Nephron (organoid): Measurements from ENCODE around the gene GLI1.
"Not testable (repeated sequence)": the region's sequence is repeated elsewhere in the genome, so short reads cannot be mapped to it uniquely, and the experiment has no call there.

Experiments used
- H3K27ac Mint-ChIP-seq, 3 experiments: 2 replicates each; pipeline ENCODE4 v1.8.0; 2020; ENCODE audit warnings: mixed read lengths in 3 of 3, mild to moderate bottlenecking in 2 of 3, moderate library complexity in 1 of 3
- H3K27me3 Mint-ChIP-seq: 2 replicates; pipeline ENCODE4 v1.8.0; 2021; ENCODE audit warnings: low read depth, mild to moderate bottlenecking, moderate library complexity, mixed read lengths
- H3K36me3 Mint-ChIP-seq: 2 replicates; pipeline ENCODE4 v1.8.0; 2020; ENCODE audit warnings: low read depth, mixed read lengths
- H3K4me1 Mint-ChIP-seq: 2 replicates; pipeline ENCODE4 v1.8.0; 2020; ENCODE audit warnings: mixed read lengths
- H3K4me3 Mint-ChIP-seq, 3 experiments: 2 replicates each; pipeline ENCODE4 v1.8.0; 2020; ENCODE audit warnings: mild to moderate bottlenecking in 3 of 3, mixed read lengths in 3 of 3, moderate library complexity in 2 of 3
- H3K9me3 Mint-ChIP-seq: 2 replicates; pipeline ENCODE4 v1.8.0; 2020; ENCODE audit warnings: mixed read lengths
- TF ChIP-seq, protein P1 (sequence below), 3 experiments: fragments of 200-600 bp; sonication (generic); IDR thresholded peaks; one replicate each; pipeline ENCODE4 v1.5.0; 2021; ENCODE audit warnings: antibody characterized with exemption in 3 of 3; ENCODE audit not compliant: unreplicated experiment in 3 of 3

GLI1 gene

DNA sequence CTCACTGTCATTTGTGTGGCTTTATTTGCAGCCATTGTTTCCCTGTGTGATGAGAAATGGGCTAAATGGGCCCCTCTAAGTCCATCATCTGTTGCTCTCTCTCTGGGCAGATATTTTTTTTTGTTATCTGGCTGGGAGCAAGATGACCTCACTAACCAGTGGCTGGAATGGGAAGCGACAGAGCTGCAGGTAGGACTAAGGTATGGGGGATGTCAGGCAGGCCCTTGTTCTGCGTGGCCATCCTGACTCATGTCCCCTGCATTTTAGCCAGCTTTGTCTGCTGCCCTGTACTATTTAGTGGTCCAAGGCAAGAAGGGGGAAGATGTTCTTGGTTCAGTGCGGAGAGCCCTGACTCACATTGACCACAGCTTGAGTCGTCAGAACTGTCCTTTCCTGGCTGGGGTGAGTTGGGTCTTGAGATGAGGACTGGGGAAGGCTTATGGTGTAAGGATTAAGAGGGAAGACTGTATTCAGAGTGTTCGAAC lies 29.6 kb downstream of the GLI1 start:
- Mint-ChIP-seq H3K27ac (peak overlapping the region in 2 of 3 experiments; percentile 86 to 93), H3K27me3 (no peaks in the 10 kb centered on the region), H3K36me3 (peaks cover 42% of the 10 kb centered on the region), H3K4me3 (peak overlapping the region; percentile 92 to 99 (median 98)), H3K9me3 (no peaks in the 10 kb centered on the region), H3K4me1 (peaks cover 19% of the 10 kb centered on the region)
- TF ChIP-seq, protein P1, sequence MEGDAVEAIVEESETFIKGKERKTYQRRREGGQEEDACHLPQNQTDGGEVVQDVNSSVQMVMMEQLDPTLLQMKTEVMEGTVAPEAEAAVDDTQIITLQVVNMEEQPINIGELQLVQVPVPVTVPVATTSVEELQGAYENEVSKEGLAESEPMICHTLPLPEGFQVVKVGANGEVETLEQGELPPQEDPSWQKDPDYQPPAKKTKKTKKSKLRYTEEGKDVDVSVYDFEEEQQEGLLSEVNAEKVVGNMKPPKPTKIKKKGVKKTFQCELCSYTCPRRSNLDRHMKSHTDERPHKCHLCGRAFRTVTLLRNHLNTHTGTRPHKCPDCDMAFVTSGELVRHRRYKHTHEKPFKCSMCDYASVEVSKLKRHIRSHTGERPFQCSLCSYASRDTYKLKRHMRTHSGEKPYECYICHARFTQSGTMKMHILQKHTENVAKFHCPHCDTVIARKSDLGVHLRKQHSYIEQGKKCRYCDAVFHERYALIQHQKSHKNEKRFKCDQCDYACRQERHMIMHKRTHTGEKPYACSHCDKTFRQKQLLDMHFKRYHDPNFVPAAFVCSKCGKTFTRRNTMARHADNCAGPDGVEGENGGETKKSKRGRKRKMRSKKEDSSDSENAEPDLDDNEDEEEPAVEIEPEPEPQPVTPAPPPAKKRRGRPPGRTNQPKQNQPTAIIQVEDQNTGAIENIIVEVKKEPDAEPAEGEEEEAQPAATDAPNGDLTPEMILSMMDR (IDR thresholded peaks at IDR 0.05; ENCODE audit: unreplicated experiment in 3 of 3) = no peak

DNA sequence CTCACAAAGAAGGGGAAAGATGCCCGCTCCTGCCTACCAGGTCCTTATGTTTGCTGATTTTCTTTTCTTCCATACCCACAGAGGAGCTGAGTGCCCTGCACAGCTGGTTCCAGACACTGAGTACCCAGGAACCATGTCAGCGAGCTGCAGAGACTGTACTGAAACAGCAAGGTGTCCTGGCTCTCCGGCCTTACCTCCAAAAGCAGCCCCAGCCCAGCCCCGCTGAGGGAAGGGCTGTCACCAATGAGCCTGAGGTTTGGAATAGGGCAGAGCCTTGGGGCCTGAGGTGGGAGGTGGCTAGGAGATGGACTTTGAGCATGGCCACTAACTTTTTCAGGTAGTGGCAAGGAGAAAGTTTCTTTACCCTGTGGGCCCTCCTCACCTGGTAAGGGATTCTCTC lies 30.5 kb downstream of the GLI1 start:
- Mint-ChIP-seq H3K27me3 (no peaks in the 10 kb centered on the region), H3K9me3 (no peaks in the 10 kb centered on the region), H3K4me3 (peak overlapping the region in 2 of 3 experiments; percentile 56 to 99), H3K36me3 (peaks cover 46% of the 10 kb centered on the region), H3K4me1 (peaks cover 19% of the 10 kb centered on the region), H3K27ac (no peak overlapping the region)
- TF ChIP-seq, protein P1 (IDR thresholded peaks at IDR 0.05; ENCODE audit: unreplicated experiment in 3 of 3) = no peak

DNA sequence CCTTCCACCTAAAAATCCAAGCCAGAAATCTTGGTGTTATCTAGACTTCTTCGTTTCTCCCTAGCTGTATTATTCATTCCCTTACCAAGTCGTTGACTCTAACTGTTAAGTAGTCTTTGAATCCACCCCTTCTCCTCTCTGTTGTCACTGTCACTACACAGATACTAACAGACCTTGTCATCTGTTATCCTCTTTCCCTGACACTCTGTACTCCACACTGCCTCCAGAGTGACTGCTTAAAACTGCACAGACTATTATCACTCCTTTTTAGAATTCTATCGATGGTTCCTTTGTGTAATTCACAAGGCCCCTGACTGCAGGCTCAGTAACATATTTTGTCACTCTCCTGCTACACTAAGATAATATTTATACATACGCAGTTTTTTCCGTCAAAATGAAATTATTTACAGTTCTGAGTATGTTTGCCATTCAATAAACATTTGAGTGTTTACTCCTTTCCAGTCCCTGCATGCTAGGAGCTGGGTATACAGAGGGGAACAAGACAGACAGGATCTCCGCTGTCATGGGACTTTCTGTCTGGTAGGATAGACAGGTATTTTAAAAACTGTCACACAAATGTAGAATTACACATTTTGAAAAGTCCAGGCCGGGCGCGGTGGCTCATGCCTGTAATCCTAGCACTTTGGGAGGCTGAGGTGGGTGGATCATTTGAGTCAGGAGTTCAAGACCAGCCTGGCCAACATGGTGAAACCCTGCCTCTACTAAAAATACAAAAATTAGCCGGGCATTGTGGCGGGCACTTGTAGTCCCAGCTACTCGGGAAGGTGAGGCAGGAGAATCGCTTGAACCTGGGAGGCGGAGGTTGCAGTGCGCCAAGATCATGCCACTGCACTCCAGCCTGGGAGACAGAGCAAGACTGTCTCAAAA lies 32.1 kb downstream of the GLI1 start:
- peaks cover 60% of the 10 kb centered on the region for H3K36me3 Mint-ChIP-seq
- H3K27ac Mint-ChIP-seq = peak overlapping the region in 1 of 3 experiments; percentile 41
- H3K27me3 Mint-ChIP-seq = peaks cover 4% of the 10 kb centered on the region
- peaks cover 19% of the 10 kb centered on the region for H3K4me1 Mint-ChIP-seq
- TF ChIP-seq, protein P1 (IDR thresholded peaks at IDR 0.05; ENCODE audit: unreplicated experiment in 3 of 3) = no peak
- no peaks in the 10 kb centered on the region for H3K9me3 Mint-ChIP-seq
- peak overlapping the region; percentile 57 to 78 (median 71) for H3K4me3 Mint-ChIP-seq

DNA sequence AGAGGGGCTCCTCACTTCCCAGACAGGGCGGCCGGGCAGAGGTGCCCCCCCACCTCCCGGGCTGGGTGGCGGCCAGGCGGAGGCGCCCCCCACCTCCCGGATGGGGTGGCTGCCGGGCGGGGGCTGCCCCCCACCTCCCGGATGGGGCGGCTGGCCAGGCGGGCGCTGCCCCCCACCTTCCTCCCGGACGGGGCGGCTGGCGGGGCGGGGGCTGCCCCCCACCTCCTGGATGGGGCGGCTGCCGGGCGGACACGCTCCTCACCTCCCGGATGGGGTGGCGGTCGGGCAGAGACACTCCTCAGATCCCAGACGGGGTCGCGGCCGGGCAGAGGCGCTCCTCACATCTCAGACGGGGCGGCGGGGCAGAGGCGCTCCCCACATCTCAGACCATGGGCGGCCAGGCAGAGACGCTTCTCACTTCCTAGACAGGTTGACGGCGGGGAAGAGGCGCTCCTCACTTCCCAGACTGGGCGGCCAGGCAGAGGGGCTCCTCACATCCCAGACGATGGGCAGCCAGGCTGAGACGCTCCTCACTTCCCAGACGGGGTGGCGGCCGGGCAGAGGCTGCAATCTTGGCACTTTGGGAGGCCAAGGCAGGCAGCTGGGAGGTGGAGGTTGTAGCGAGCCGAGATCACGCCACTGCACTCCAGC lies 35.6 kb downstream of the GLI1 start:
- H3K36me3 Mint-ChIP-seq = peaks cover 74% of the 10 kb centered on the region
- H3K9me3 Mint-ChIP-seq, H3K27ac Mint-ChIP-seq, H3K4me3 Mint-ChIP-seq, H3K27me3 Mint-ChIP-seq, H3K4me1 Mint-ChIP-seq: not testable (repeated sequence)

DNA sequence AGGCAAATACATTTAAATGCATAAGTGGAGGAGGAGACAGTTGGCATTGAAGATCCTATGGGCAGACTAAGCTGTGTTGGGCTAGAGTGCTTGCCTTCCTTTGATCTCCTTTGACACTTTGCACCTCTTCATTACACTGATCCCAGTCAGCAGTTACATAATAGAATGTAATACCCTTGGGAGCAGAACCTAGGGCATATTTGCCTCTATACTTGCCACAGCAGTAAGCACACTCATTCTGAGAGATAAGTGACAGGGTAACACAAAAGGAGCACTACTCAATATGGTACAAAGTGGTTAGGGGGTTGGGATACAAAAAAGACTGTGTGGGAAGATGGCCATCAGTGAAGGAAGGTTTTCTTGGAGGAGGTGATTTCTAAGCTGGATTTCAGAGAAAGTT lies 37.2 kb downstream of the GLI1 start:
- Mint-ChIP-seq H3K4me3 (no peak overlapping the region), H3K27ac (no peak overlapping the region), H3K27me3 (peaks cover 4% of the 10 kb centered on the region), H3K36me3 (peaks cover 73% of the 10 kb centered on the region), H3K9me3 (peaks cover 2% of the 10 kb centered on the region), H3K4me1 (no peaks in the 10 kb centered on the region)
- TF ChIP-seq, protein P1 (IDR thresholded peaks at IDR 0.05; ENCODE audit: unreplicated experiment in 3 of 3) = no peak
